ENCODE measurements around the gene DVL3. TPM values are rescaled to one million over a fixed set of nuclear protein-coding genes. Genes with fewer than 3 reads are reported as not detected.

DVL3 gene
- total RNA-seq, 1 experiment from 2014 or later: 106 TPM

DNA sequence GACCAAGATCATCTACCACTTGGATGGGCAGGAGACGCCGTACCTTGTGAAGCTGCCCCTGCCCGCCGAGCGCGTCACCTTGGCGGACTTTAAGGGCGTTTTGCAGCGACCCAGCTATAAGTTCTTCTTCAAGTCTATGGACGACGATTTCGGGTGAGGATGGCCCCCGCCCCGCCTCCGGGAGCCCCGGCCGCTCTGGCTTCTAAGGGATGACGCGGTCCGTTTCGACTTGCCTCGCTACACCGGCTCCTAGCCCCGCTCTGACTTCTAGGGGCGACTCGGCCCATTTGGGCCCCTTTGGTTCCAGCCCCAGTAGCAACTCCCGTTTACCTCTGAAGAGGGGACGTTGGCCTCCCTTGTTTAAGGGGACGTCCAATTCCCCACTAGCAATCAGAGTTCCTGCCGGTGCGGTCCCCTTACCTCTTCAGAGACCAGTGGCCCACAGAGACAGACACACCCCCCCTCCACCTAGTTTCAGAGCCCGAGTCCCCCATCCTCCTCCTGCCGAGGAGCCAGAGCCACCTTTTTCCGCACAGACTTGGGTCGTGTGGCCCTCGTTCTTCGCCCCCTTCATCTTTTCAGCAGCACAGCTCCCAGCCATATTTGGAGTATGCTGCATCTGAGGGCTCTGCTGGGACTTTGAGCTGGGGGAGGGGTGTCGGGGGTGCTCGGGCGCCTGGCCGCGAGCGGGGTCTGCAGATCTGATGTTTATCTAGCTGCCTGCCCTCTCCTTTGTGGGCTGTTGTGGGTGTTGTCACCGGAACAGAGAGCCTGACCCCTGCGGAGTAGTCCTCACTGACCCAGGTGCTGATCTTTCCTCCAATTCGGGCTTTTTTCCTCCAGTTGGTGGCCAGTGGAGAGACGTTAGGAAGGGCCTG, 706 bp downstream of the DVL3 start:
- intact Hi-C loops (cut with micrococcal nuclease; ENCODE audit: unreplicated experiment): no loop called here
- no TSS peak for BruUV-seq (replicated peaks)
- Mint-ChIP-seq H3K4me3 (ENCODE audit: low read depth, unreplicated experiment) (peak overlapping the region; percentile 99), H3K27ac (ENCODE audit: unreplicated experiment) (peak overlapping the region; percentile 90), H3K9me3 (ENCODE audit: low read depth, unreplicated experiment) (no peaks in the 10 kb centered on the region), H3K4me1 (ENCODE audit: low read depth, unreplicated experiment) (peaks cover 28% of the 10 kb centered on the region), H3K27me3 (ENCODE audit: unreplicated experiment) (no peaks in the 10 kb centered on the region), H3K36me3 (ENCODE audit: insufficient read depth, unreplicated experiment) (peaks cover 35% of the 10 kb centered on the region)
- CTCF ChIA-PET: interaction anchor here (0.5 to 1.6 kb wide), 12 partner anchors 11 to 306 kb away, joined by 3 to 8 read pairs (median 4); partner anchors contain the start of gene EIF2B5
- DNase-seq: peak; percentile 49
- TF ChIP-seq CTCF (IDR thresholded peaks at IDR 0.05; ENCODE audit: unreplicated experiment): no peak

- no TSS peak for BruUV-seq (replicated peaks)
- intact Hi-C loops (cut with micrococcal nuclease; ENCODE audit: unreplicated experiment): no loop called here
- no peak for TF ChIP-seq CTCF (IDR thresholded peaks at IDR 0.05; ENCODE audit: unreplicated experiment)
- Mint-ChIP-seq H3K36me3 (ENCODE audit: insufficient read depth, unreplicated experiment) (peaks cover 35% of the 10 kb centered on the region), H3K4me1 (ENCODE audit: low read depth, unreplicated experiment) (peaks cover 28% of the 10 kb centered on the region), H3K4me3 (ENCODE audit: low read depth, unreplicated experiment) (peak overlapping the region; percentile 99), H3K9me3 (ENCODE audit: low read depth, unreplicated experiment) (no peaks in the 10 kb centered on the region), H3K27me3 (ENCODE audit: unreplicated experiment) (no peaks in the 10 kb centered on the region), H3K27ac (ENCODE audit: unreplicated experiment) (peak overlapping the region; percentile 90)
- DNase-seq: peak; percentile 16
- CTCF ChIA-PET: interaction anchor here (0.5 to 1.6 kb wide), 8 partner anchors 11 to 270 kb away, joined by 3 to 8 read pairs (median 4); partner anchors contain the start of gene EIF2B5
Measured at GRCh38 chr3:184156522-184156955, 1.4 kb downstream of the DVL3 start.

- no peak for TF ChIP-seq CTCF (IDR thresholded peaks at IDR 0.05; ENCODE audit: unreplicated experiment)
- BruUV-seq (replicated peaks): no TSS peak
- CTCF ChIA-PET: interaction anchor here (0.5 to 1.6 kb wide), 6 partner anchors 12 to 105 kb away, joined by 3 to 6 read pairs (median 4); partner anchors contain the start of gene EIF2B5
- Mint-ChIP-seq H3K4me3 (ENCODE audit: low read depth, unreplicated experiment) (peak overlapping the region; percentile 99), H3K36me3 (ENCODE audit: insufficient read depth, unreplicated experiment) (peaks cover 35% of the 10 kb centered on the region), H3K27ac (ENCODE audit: unreplicated experiment) (peak overlapping the region; percentile 90), H3K4me1 (ENCODE audit: low read depth, unreplicated experiment) (peaks cover 28% of the 10 kb centered on the region), H3K9me3 (ENCODE audit: low read depth, unreplicated experiment) (no peaks in the 10 kb centered on the region), H3K27me3 (ENCODE audit: unreplicated experiment) (no peaks in the 10 kb centered on the region)
- intact Hi-C loops (cut with micrococcal nuclease; ENCODE audit: unreplicated experiment): no loop called here
- DNase-seq: no peak
Measured at GRCh38 chr3:184157206-184157605, 2.0 kb downstream of the DVL3 start.

DNA sequence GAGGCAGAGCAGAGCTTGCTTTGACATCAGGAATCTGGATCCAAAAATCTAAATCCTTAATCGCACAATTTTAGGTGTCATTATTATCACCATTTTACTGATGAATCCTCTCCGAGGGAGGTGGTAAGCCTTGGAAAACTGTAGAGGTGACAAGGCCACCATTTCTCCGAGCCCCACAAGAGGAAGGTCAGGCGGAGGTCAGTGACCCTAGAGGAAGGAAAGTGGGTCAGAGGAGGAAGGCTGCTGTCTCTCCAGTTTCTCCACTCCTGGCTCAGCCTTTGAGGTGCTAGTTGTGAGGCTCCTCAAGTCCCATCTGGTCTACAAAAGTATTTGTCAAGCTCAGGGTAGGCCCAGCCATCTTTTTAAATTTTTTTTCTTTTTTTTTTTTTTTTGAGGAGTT, 3.2 kb downstream of the DVL3 start:
- CTCF ChIA-PET: no interaction called here
- H3K27ac Mint-ChIP-seq (ENCODE audit: unreplicated experiment): no peak overlapping the region
- BruUV-seq (replicated peaks): no TSS peak

More for the DNA sequence above, 3.2 kb downstream of the DVL3 start:
- Mint-ChIP-seq H3K9me3 (ENCODE audit: low read depth, unreplicated experiment) (no peaks in the 10 kb centered on the region), H3K4me1 (ENCODE audit: low read depth, unreplicated experiment) (peaks cover 28% of the 10 kb centered on the region), H3K4me3 (ENCODE audit: low read depth, unreplicated experiment) (no peak overlapping the region), H3K27me3 (ENCODE audit: unreplicated experiment) (no peaks in the 10 kb centered on the region), H3K36me3 (ENCODE audit: insufficient read depth, unreplicated experiment) (peaks cover 35% of the 10 kb centered on the region)
- no peak for TF ChIP-seq CTCF (IDR thresholded peaks at IDR 0.05; ENCODE audit: unreplicated experiment)
- DNase-seq: no peak
- intact Hi-C loops (cut with micrococcal nuclease; ENCODE audit: unreplicated experiment): no loop called here
